Measurements from ENCODE around the gene MFNG. TPM values are rescaled to one million over a fixed set of nuclear protein-coding genes. Genes with fewer than 3 reads are reported as not detected.

MFNG gene
- total RNA-seq, 1 donor from 2014 or later: 1.5 TPM

GRCh38 chr22:37433786-37434185, 52.4 kb downstream of the MFNG start:
- peaks cover 2% of the 10 kb centered on the region for H3K36me3 Mint-ChIP-seq (ENCODE audit: unreplicated experiment)
- TF ChIP-seq CTCF (IDR thresholded peaks at IDR 0.05): no peak
- peaks cover 5% of the 10 kb centered on the region for H3K9me3 Mint-ChIP-seq (ENCODE audit: unreplicated experiment)
- H3K27ac Mint-ChIP-seq (ENCODE audit: unreplicated experiment): no peak overlapping the region
- H3K4me1 Mint-ChIP-seq (ENCODE audit: unreplicated experiment): peaks cover 32% of the 10 kb centered on the region
- no peak for DNase-seq (ENCODE audit: extremely low spot score, unreplicated experiment)
- H3K27me3 Mint-ChIP-seq (ENCODE audit: unreplicated experiment): no peaks in the 10 kb centered on the region
- H3K4me3 Mint-ChIP-seq (ENCODE audit: unreplicated experiment): no peak overlapping the region

- H3K27me3 Mint-ChIP-seq (ENCODE audit: unreplicated experiment): no peaks in the 10 kb centered on the region
- H3K4me3 Mint-ChIP-seq (ENCODE audit: unreplicated experiment): no peak overlapping the region
- H3K4me1 Mint-ChIP-seq (ENCODE audit: unreplicated experiment): peaks cover 37% of the 10 kb centered on the region
- peak overlapping the region; percentile 79 for H3K27ac Mint-ChIP-seq (ENCODE audit: unreplicated experiment)
- peaks cover 2% of the 10 kb centered on the region for H3K36me3 Mint-ChIP-seq (ENCODE audit: unreplicated experiment)
- TF ChIP-seq CTCF (IDR thresholded peaks at IDR 0.05): no peak
- no peak for DNase-seq (ENCODE audit: extremely low spot score, unreplicated experiment)
- peaks cover 5% of the 10 kb centered on the region for H3K9me3 Mint-ChIP-seq (ENCODE audit: unreplicated experiment)
Measured at GRCh38 chr22:37432708-37433054, 53.5 kb downstream of the MFNG start.

- peak overlapping the region; percentile 79 for H3K27ac Mint-ChIP-seq (ENCODE audit: unreplicated experiment)
- no peak for TF ChIP-seq CTCF (IDR thresholded peaks at IDR 0.05)
- peaks cover 38% of the 10 kb centered on the region for H3K4me1 Mint-ChIP-seq (ENCODE audit: unreplicated experiment)
- peak overlapping the region; percentile 8 for H3K4me3 Mint-ChIP-seq (ENCODE audit: unreplicated experiment)
- H3K36me3 Mint-ChIP-seq (ENCODE audit: unreplicated experiment): peaks cover 2% of the 10 kb centered on the region
- peaks cover 5% of the 10 kb centered on the region for H3K9me3 Mint-ChIP-seq (ENCODE audit: unreplicated experiment)
- no peaks in the 10 kb centered on the region for H3K27me3 Mint-ChIP-seq (ENCODE audit: unreplicated experiment)
- no peak for DNase-seq (ENCODE audit: extremely low spot score, unreplicated experiment)
Measured at GRCh38 chr22:37431801-37432707, 54.1 kb downstream of the MFNG start.

GRCh38 chr22:37431366-37431765, 54.8 kb downstream of the MFNG start:
- TF ChIP-seq CTCF (IDR thresholded peaks at IDR 0.05): no peak
- H3K36me3 Mint-ChIP-seq (ENCODE audit: unreplicated experiment): peaks cover 2% of the 10 kb centered on the region
- no peak overlapping the region for H3K4me3 Mint-ChIP-seq (ENCODE audit: unreplicated experiment)
- H3K27ac Mint-ChIP-seq (ENCODE audit: unreplicated experiment): peak overlapping the region; percentile 79
- peaks cover 41% of the 10 kb centered on the region for H3K4me1 Mint-ChIP-seq (ENCODE audit: unreplicated experiment)
- H3K27me3 Mint-ChIP-seq (ENCODE audit: unreplicated experiment): peaks cover under 1% of the 10 kb centered on the region
- H3K9me3 Mint-ChIP-seq (ENCODE audit: unreplicated experiment): peaks cover 5% of the 10 kb centered on the region
- DNase-seq (ENCODE audit: extremely low spot score, unreplicated experiment): no peak

GRCh38 chr22:37430941-37431340, 55.2 kb downstream of the MFNG start:
- no peak for TF ChIP-seq CTCF (IDR thresholded peaks at IDR 0.05)
- H3K36me3 Mint-ChIP-seq (ENCODE audit: unreplicated experiment): peaks cover 2% of the 10 kb centered on the region
- DNase-seq (ENCODE audit: extremely low spot score, unreplicated experiment): no peak
- H3K9me3 Mint-ChIP-seq (ENCODE audit: unreplicated experiment): peaks cover 5% of the 10 kb centered on the region
- H3K4me3 Mint-ChIP-seq (ENCODE audit: unreplicated experiment): no peak overlapping the region
- peaks cover 4% of the 10 kb centered on the region for H3K27me3 Mint-ChIP-seq (ENCODE audit: unreplicated experiment)
- peaks cover 45% of the 10 kb centered on the region for H3K4me1 Mint-ChIP-seq (ENCODE audit: unreplicated experiment)
- peak overlapping the region; percentile 79 for H3K27ac Mint-ChIP-seq (ENCODE audit: unreplicated experiment)

Data from osteocyte (in vitro differentiated cells).